AG09309 (cell line): Measurements from ENCODE around the gene TTC12.

ENCODE experiments used
- DNase-seq: peaks from one replicate; pipeline ENCODE4 v3.0.0-alpha.2; 2010; ENCODE audit warnings: low read depth
- H3K4me3 ChIP-seq: 2 replicates; pipeline ENCODE4 v1.5.1; 2011; ENCODE audit warnings: mild to moderate bottlenecking, low read depth, low read length, moderate library complexity; ENCODE audit not compliant: control insufficient read depth
- TF ChIP-seq, protein P1 (sequence below): IDR thresholded peaks from 2 replicates; pipeline ENCODE4 v1.5.1; 2011; ENCODE audit warnings: mild to moderate bottlenecking, low read depth, low read length, inconsistent platforms; ENCODE audit not compliant: insufficient read depth, control insufficient read depth; ENCODE audit errors: missing control alignments

Gene TTC12

DNA sequence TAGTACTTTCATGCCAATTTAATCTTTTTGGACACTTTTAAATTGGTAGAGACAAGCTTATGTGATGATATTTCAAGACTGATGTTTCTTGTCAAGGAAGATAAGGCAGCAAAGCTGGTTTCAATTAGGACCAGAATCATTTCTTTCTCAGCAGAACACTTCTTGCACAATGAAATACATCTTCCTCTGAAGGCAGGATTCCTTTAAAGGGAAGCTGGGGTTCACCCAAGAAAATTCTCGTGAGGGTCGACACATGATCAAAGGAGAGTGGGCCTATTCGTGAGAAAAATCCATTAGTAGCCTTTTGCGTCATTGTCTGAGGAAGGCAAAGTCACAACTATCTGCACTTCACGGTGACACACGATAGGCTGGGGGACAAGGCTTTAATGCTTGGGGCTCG is 17.6 kb downstream of the TTC12 start:
- H3K4me3 ChIP-seq = no peak overlapping the region
- TF ChIP-seq, protein P1, sequence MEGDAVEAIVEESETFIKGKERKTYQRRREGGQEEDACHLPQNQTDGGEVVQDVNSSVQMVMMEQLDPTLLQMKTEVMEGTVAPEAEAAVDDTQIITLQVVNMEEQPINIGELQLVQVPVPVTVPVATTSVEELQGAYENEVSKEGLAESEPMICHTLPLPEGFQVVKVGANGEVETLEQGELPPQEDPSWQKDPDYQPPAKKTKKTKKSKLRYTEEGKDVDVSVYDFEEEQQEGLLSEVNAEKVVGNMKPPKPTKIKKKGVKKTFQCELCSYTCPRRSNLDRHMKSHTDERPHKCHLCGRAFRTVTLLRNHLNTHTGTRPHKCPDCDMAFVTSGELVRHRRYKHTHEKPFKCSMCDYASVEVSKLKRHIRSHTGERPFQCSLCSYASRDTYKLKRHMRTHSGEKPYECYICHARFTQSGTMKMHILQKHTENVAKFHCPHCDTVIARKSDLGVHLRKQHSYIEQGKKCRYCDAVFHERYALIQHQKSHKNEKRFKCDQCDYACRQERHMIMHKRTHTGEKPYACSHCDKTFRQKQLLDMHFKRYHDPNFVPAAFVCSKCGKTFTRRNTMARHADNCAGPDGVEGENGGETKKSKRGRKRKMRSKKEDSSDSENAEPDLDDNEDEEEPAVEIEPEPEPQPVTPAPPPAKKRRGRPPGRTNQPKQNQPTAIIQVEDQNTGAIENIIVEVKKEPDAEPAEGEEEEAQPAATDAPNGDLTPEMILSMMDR = no peak
- DNase-seq = no peak

- no peak for DNase-seq
- TF ChIP-seq, protein P1 = no peak
- H3K4me3 ChIP-seq = no peak overlapping the region
Observed at GRCh38 chr11:113332638-113333329, 18.4 kb downstream of the TTC12 start.

DNA sequence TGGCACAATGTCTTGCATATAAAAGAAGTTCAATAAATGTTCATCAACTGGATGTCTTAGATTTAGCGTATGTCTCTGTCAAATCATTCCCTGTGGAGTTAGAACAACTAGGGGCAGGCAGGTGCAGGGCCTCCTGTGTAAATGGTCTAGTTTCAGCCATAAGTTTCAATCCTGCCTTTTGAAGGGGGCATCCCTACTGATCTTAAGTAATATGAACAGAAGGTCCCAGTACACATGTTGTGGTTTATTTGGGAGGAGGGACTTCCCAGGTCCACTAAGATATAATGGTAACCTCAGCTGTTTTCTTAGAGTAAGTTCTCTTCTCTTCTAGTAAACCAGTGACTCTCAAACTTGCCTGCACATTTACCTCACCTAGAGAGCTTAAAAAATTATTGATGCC is 19.8 kb downstream of the TTC12 start:
- no peak for DNase-seq
- TF ChIP-seq, protein P1 = no peak
- no peak overlapping the region for H3K4me3 ChIP-seq

DNA sequence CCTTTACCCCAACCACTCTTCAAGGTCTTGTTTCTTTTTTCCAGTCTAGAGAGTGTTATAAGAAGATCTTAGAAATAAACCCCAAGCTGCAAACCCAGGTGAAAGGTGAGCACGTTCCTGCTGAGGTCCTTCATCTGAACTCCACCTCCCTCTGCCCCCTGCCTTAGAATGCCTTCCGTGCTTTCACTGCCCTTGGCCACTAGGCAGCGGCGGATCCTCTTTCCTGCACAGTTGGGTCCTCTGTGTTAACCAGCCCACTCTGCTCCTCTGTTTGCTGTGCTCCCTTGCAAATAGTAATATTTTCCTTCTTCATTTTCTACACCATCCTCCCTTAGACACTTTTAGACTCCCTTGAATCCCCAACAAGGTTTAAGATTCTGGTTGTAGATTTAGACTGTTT is 24.3 kb downstream of the TTC12 start:
- TF ChIP-seq, protein P1 = no peak
- no peak for DNase-seq
- no peak overlapping the region for H3K4me3 ChIP-seq

DNA sequence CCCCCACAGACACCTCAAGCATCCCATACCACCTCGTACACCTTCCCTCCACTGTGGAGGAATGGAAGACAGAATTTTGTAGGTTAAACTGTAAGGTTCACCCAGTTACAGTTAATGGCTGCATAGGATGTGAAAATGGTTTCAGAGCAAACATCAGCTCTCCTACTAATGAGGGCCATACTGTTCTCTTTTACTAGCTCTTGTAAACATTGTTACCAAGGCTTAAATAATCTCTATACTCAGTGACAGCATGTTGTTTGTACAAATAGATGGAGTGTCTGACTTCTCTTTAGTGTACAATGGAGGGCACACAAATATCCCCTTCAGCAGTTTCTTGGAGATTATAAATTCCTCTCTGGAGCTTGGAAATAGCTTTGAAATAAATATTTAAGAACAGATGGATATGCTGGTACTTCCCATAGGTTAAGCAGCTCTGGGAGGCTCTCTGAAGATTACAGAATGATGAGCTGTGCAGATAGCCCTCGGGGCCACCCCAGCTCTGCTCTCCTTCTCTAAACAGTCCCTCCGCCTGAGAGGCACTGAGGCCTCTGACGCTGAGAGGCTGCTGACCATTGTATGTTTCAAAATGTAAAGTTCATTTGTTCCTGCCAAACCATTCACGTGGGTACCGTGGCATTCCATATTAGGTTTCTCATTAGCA is 25.7 kb downstream of the TTC12 start:
- no peak for DNase-seq
- TF ChIP-seq, protein P1 = no peak
- H3K4me3 ChIP-seq = no peak overlapping the region

- TF ChIP-seq, protein P1 = no peak
- no peak overlapping the region for H3K4me3 ChIP-seq
- no peak for DNase-seq
Observed at GRCh38 chr11:113341388-113342165, 27.2 kb downstream of the TTC12 start.
